MM.1S (cell line): ENCODE measurements around the gene MEGF6.

Experiments used
- DNase-seq: peaks from one replicate; pipeline ENCODE4 v3.0.0-alpha.2; 2015
- H2AFZ ChIP-seq: fragments of 300-600 bp; sonication (generic); 2 replicates; pipeline ENCODE4 v1.6.0; 2016; ENCODE audit warnings: antibody characterized with exemption, low read length
- H3F3A ChIP-seq: fragments of 300-600 bp; sonication (generic); 2 replicates; pipeline ENCODE4 v1.6.1; 2016; ENCODE audit warnings: mild to moderate bottlenecking, antibody characterized with exemption, low read length, moderate library complexity, mixed read lengths; ENCODE audit not compliant: insufficient read depth
- H3K27ac ChIP-seq: fragments of 300-600 bp; sonication (generic); 2 replicates; pipeline ENCODE4 v1.5.1; 2016; ENCODE audit warnings: mild to moderate bottlenecking, low read length
- H3K27me3 ChIP-seq: fragments of 300-600 bp; sonication (generic); replicated peaks from 2 replicates; pipeline ENCODE4 v1.6.0; 2016; ENCODE audit warnings: low read length; ENCODE audit not compliant: insufficient read depth
- H3K36me3 ChIP-seq: fragments of 300-600 bp; sonication (generic); replicated peaks from 2 replicates; pipeline ENCODE4 v1.6.1; 2016; ENCODE audit warnings: mild to moderate bottlenecking, low read length, mixed read lengths; ENCODE audit not compliant: insufficient read depth
- H3K4me1 ChIP-seq: fragments of 300-600 bp; sonication (generic); 2 replicates; pipeline ENCODE4 v1.6.1; 2016; ENCODE audit warnings: low read length, mixed read lengths
- H3K4me2 ChIP-seq: fragments of 300-600 bp; sonication (generic); 2 replicates; pipeline ENCODE4 v1.6.0; 2016; ENCODE audit warnings: low read depth, low read length
- H3K4me3 ChIP-seq: fragments of 300-600 bp; sonication (generic); 2 replicates; pipeline ENCODE4 v1.5.1; 2016; ENCODE audit warnings: low read length, mixed read lengths
- H3K79me2 ChIP-seq: fragments of 300-600 bp; sonication (generic); 2 replicates; pipeline ENCODE4 v1.6.1; 2016; ENCODE audit warnings: mixed run types, low read length, mixed read lengths
- H3K9ac ChIP-seq: fragments of 300-600 bp; sonication (generic); 2 replicates; pipeline ENCODE4 v1.6.1; 2016; ENCODE audit warnings: low read length, mixed read lengths
- H3K9me2 ChIP-seq: fragments of 300-600 bp; sonication (generic); replicated peaks from 2 replicates; pipeline ENCODE4 v1.6.1; 2016; ENCODE audit warnings: mild to moderate bottlenecking, low read length, mixed read lengths; ENCODE audit not compliant: insufficient read depth
- H3K9me3 ChIP-seq: fragments of 300-600 bp; sonication (generic); replicated peaks from 2 replicates; pipeline ENCODE4 v1.6.1; 2016; ENCODE audit warnings: mild to moderate bottlenecking, low read length, mixed read lengths; ENCODE audit not compliant: insufficient read depth
- H4K20me1 ChIP-seq: fragments of 300-600 bp; sonication (generic); 2 replicates; pipeline ENCODE4 v1.6.1; 2016; ENCODE audit warnings: mild to moderate bottlenecking, low read length, moderate library complexity, mixed read lengths; ENCODE audit not compliant: insufficient read depth
- CTCF ChIP-seq: fragments of 300-600 bp; sonication (generic); IDR thresholded peaks from 2 replicates; pipeline ENCODE4 v1.5.1; 2016; ENCODE audit warnings: antibody characterized with exemption, low read length, mixed read lengths
- EZH2 ChIP-seq: fragments of 300-600 bp; sonication (generic); optimal IDR thresholded peaks from 2 replicates; pipeline ENCODE3; 2017; ENCODE audit warnings: low read depth, mild to moderate bottlenecking, antibody characterized with exemption, low read length, mixed read lengths
- EZH2phosphoT487 ChIP-seq: fragments of 300-600 bp; sonication (generic); IDR thresholded peaks from 2 replicates; pipeline ENCODE4 v1.6.1; 2018; ENCODE audit warnings: antibody characterized with exemption, low read length

Gene MEGF6

GRCh38 chr1:3603156-3603555, 8.2 kb downstream of the MEGF6 start:
- Histone ChIP-seq H3K4me2 (no peak overlapping the region), H3F3A (no peaks in the 10 kb centered on the region), H3K27ac (no peak overlapping the region), H3K9me3 (no peaks in the 10 kb centered on the region), H2AFZ (no peak overlapping the region), H3K4me1 (0 out of 2 replicates have a peak, but pooled peaks cover 2% of the 10 kb centered on the region), H3K9me2 (no peaks in the 10 kb centered on the region), H3K4me3 (no peak overlapping the region), H3K36me3 (no peaks in the 10 kb centered on the region), H3K27me3 (peaks cover 100% of the 10 kb centered on the region), H4K20me1 (no peaks in the 10 kb centered on the region), H3K9ac (no peak overlapping the region), H3K79me2 (no peaks in the 10 kb centered on the region)
- TF ChIP-seq EZH2: no peak
- no peak for TF ChIP-seq EZH2phosphoT487
- no peak for TF ChIP-seq CTCF
- DNase-seq: no peak

- no peak overlapping the region for H3K4me2 ChIP-seq
- no peaks in the 10 kb centered on the region for H3K79me2 ChIP-seq
- no peak overlapping the region for H3K4me3 ChIP-seq
- H3K4me1 ChIP-seq: 0 out of 2 replicates have a peak, but pooled peaks cover 9% of the 10 kb centered on the region
- no peak for TF ChIP-seq EZH2
- no peak for TF ChIP-seq EZH2phosphoT487
- no peak for TF ChIP-seq CTCF
- DNase-seq: no peak
- no peaks in the 10 kb centered on the region for H4K20me1 ChIP-seq
- H3K27me3 ChIP-seq: peaks cover 100% of the 10 kb centered on the region
- H3K9me2 ChIP-seq: no peaks in the 10 kb centered on the region
- no peaks in the 10 kb centered on the region for H3K36me3 ChIP-seq
- no peaks in the 10 kb centered on the region for H3F3A ChIP-seq
- no peak overlapping the region for H2AFZ ChIP-seq
- no peak overlapping the region for H3K27ac ChIP-seq
- no peak overlapping the region for H3K9ac ChIP-seq
- no peaks in the 10 kb centered on the region for H3K9me3 ChIP-seq
Measured at GRCh38 chr1:3602375-3602774, 8.9 kb downstream of the MEGF6 start.

- no peaks in the 10 kb centered on the region for H3K79me2 ChIP-seq
- no peak overlapping the region for H3K4me2 ChIP-seq
- H3K9ac ChIP-seq: no peak overlapping the region
- peaks cover 100% of the 10 kb centered on the region for H3K27me3 ChIP-seq
- no peaks in the 10 kb centered on the region for H3K9me3 ChIP-seq
- H2AFZ ChIP-seq: no peak overlapping the region
- TF ChIP-seq CTCF (no peak), EZH2phosphoT487 (no peak), EZH2 (no peak)
- 0 out of 2 replicates have a peak, but pooled peaks cover 9% of the 10 kb centered on the region for H3K4me1 ChIP-seq
- H3K36me3 ChIP-seq: no peaks in the 10 kb centered on the region
- no peak overlapping the region for H3K27ac ChIP-seq
- H3K4me3 ChIP-seq: no peak overlapping the region
- H4K20me1 ChIP-seq: no peaks in the 10 kb centered on the region
- H3K9me2 ChIP-seq: no peaks in the 10 kb centered on the region
- no peaks in the 10 kb centered on the region for H3F3A ChIP-seq
- DNase-seq: no peak
Measured at GRCh38 chr1:3601743-3602142, 9.6 kb downstream of the MEGF6 start.
